CD4-positive, CD25-positive, alpha-beta regulatory T cell (primary cell): Measurements from ENCODE around the gene BGLAP. TPM values are rescaled to one million over a fixed set of nuclear protein-coding genes. Genes with fewer than 3 reads are reported as not detected.

Experiments
- ATAC-seq, 2 donors: fragments of 150-1000 bp; cut with Tn5 transposase; one replicate each; pipeline ENCODE4 v1.10.0; 2021; ENCODE audit warnings: low read depth in 2 of 2, moderate number of reproducible peaks in 2 of 2, moderate library complexity in 1 of 2
- DNase-seq, 3 donors: peaks; one replicate each; pipeline versions ENCODE4 v3.0.0 to v3.0.0-alpha.2; 2012 to 2022; ENCODE audit warnings: mixed read lengths in 1 of 3
- H3K27ac ChIP-seq: one replicate; pipeline ENCODE4 v1.7.0; 2013; ENCODE audit warnings: mild to moderate bottlenecking, low read length; ENCODE audit not compliant: insufficient read depth, poor library complexity, severe bottlenecking
- H3K27me3 ChIP-seq: one replicate; pipeline ENCODE4 v1.7.0; 2013; ENCODE audit warnings: low read length; ENCODE audit not compliant: control insufficient read depth, insufficient read depth
- H3K36me3 ChIP-seq: one replicate; pipeline ENCODE4 v1.7.0; 2013; ENCODE audit warnings: mild to moderate bottlenecking, low read length, moderate library complexity; ENCODE audit not compliant: control insufficient read depth, insufficient read depth
- H3K4me1 ChIP-seq: 2 replicates; pipeline ENCODE4 v1.7.0; 2013; ENCODE audit warnings: mild to moderate bottlenecking, low read length; ENCODE audit not compliant: insufficient read depth, control insufficient read depth, poor library complexity, severe bottlenecking
- H3K4me3 ChIP-seq: one replicate; pipeline ENCODE4 v1.7.0; 2013; ENCODE audit warnings: low read depth, mild to moderate bottlenecking, low read length, moderate library complexity
- H3K9me3 ChIP-seq, 2 experiments: 1 replicate in 1 of 2; 2 replicates in 1 of 2; pipeline ENCODE4 v1.7.0; 2013; ENCODE audit warnings: low read length in 2 of 2, mild to moderate bottlenecking in 1 of 2, moderate library complexity in 1 of 2; ENCODE audit not compliant: control insufficient read depth in 2 of 2
- H3K27ac Mint-ChIP-seq, 3 donors: one replicate each; pipeline ENCODE4 v1.8.0; 2020 to 2022; ENCODE audit warnings: mild to moderate bottlenecking in 3 of 3, mixed read lengths in 3 of 3, moderate library complexity in 2 of 3
- H3K27me3 Mint-ChIP-seq: one replicate; pipeline ENCODE4 v1.8.0; 2022; ENCODE audit warnings: mild to moderate bottlenecking, mixed read lengths
- H3K36me3 Mint-ChIP-seq: one replicate; pipeline ENCODE4 v1.8.0; 2020; ENCODE audit warnings: mixed read lengths
- H3K4me1 Mint-ChIP-seq, 4 donors: one replicate each; pipeline ENCODE4 v1.8.0; 2020 to 2022; ENCODE audit warnings: mixed read lengths in 4 of 4, mild to moderate bottlenecking in 1 of 4
- H3K4me3 Mint-ChIP-seq, 4 donors: one replicate each; pipeline ENCODE4 v1.8.0; 2020 to 2022; ENCODE audit warnings: mild to moderate bottlenecking in 4 of 4, mixed read lengths in 4 of 4, moderate library complexity in 3 of 4
- H3K9me3 Mint-ChIP-seq, 7 donors: one replicate each; pipeline ENCODE4 v1.8.0; 2020 to 2022; ENCODE audit warnings: mixed read lengths in 7 of 7, mild to moderate bottlenecking in 3 of 7, moderate library complexity in 2 of 7
- polyA plus RNA-seq, 4 donors: library from polyadenylated mRNA; unstranded; fragments of 300-500 nt; fragmentation: Illumina TruSeq; gene quantifications; one replicate each; pipeline ENCODE4 v1.2.3, GENCODE V29; 2021
- total RNA-seq: library from RNA; stranded (reverse); gene quantifications from one replicate; pipeline ENCODE4 v1.2.3, GENCODE V29; 2022

Gene BGLAP
- total and polyA plus RNA-seq, 5 donors from 2014 or later, result 1.1 TPM; not detected in 4

DNA sequence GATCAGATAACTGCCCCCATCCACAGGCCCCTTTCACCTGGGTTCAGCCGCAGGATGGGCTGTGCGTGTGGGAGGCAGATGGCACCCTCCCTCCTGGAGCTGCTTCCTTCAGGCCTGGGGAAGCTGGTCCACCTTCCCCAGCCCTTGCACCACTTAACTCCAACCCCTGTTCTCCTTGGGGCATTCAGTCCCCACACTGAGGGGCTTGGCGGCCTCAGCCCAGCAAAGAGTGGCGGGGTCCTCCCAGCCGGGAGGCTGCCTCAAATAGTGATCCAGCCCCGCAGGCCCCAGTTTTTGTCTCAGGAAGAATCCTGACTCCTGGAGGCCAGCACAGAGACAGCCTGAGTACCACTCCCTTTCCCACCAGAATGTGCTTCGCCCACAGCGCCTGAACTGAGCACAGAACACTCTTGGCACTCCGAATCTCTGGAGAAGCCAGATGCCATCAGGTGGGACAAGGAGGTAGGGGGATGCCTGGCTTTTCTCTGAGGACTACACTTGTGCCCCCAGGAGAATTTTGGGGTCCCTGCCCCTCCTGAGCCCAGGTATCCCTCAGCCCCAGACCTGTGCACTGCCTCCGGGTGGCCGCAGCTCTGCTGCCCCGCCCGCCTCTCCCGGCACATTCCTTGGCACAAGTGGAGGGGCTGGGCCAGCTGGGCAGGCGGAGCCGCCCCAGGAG lies 4.9 kb downstream of the BGLAP start:
- Histone ChIP-seq H3K4me1 (peaks cover 21% of the 10 kb centered on the region), H3K27me3 (no peaks in the 10 kb centered on the region), H3K36me3 (peaks cover 17% of the 10 kb centered on the region), H3K9me3 (no peaks in the 10 kb centered on the region), H3K4me3 (no peak overlapping the region), H3K27ac (no peak overlapping the region)
- Mint-ChIP-seq H3K4me1 (peaks cover 0 to 14% (median 11%) of the 10 kb centered on the region in 4 donors), H3K9me3 (no peaks in the 10 kb centered on the region), H3K27me3 (no peaks in the 10 kb centered on the region), H3K36me3 (no peaks in the 10 kb centered on the region), H3K4me3 (peak overlapping the region in 1 of 4 donors; percentile 38), H3K27ac (peak overlapping the region in 1 of 3 donors; percentile 79)
- ATAC-seq (no peak), DNase-seq (no peak)

DNA sequence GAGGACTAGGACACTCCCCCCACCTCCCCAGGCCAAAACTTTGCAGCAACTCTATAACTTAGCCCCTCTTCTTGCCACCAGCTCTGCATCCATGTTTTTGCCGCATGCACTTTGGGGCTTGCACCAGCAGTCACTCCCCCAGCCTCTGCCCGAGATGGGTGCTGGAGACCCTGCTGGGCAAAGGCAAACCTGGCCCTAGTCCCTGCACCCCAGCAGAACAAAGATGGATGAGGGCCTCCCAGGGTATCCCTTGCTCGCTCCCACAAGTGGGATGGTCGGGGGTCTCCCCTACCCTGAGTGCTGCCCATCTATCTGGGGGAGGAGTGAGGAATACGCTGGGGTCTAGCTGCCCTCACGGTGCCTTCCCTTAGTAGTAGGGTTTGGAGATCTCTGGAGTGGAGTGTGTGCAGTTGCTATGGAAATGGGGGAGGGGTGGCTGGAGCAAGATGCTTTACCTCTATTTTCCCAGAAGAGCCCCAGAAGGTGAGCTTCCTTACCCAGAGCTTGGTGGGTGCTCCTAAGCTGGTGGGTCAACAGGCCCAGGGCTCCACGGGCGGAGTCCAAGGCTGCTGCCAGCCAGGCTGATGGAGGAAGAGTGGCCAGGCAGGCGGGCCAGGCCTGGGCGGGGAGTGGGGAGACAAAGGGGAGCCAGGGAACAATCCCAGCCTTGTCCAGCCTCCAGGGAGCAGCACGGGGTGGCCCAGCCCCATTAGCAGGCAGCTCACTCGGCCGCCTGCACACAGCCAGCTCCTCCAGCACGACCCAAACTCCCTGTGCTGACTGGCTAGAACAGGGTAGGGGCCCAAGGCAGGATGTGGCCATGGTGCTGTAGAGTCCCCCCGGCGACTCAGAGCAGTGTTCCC lies 5.7 kb downstream of the BGLAP start, which contains the start of gene PAQR6:
PAQR6 (minus strand) TSS at position 597 of the 863 bp plus-strand sequence. CDS start 1,325 bp downstream, outside the sequence.
- no peak within 1 kb of the TSS for H3K27ac ChIP-seq
- Mint-ChIP-seq H3K27me3 (no peaks in the 10 kb centered on the region), H3K4me1 (peaks cover 0 to 16% (median 11%) of the 10 kb centered on the region in 4 donors), H3K9me3 (no peaks in the 10 kb centered on the region), H3K36me3 (peaks cover 2% of the 10 kb centered on the region), H3K27ac (peak within 1 kb of the TSS in 2 of 3 donors; percentile 43 to 76), H3K4me3 (peak within 1 kb of the TSS in 2 of 4 donors; percentile 54 to 85)
- no peak within 1 kb of the TSS for H3K4me3 ChIP-seq
- H3K4me1 ChIP-seq, result peaks cover 21% of the 10 kb centered on the region
- DNase-seq (no peak), ATAC-seq (no peak)
- no peaks in the 10 kb centered on the region for H3K27me3 ChIP-seq
- no peaks in the 10 kb centered on the region for H3K9me3 ChIP-seq
- H3K36me3 ChIP-seq, result peaks cover 25% of the 10 kb centered on the region

DNA sequence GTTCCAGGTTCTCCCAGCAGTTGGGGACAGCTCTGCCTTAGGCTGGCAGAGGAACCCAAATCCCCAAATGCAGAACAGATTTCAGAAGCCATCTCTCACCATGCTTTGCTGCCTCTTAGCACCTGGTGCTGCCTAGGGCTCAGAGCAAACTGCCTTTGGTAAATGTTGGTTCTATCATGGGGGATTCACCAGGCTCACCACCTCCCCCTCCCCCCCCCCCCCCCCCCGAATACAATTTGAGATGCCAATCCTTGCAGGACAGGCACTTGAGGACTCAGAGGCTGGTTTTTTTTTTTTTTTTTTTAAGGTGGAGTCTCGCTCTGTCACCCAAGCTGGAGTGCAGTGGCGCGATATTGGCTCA lies 6.3 kb downstream of the BGLAP start:
- no peaks in the 10 kb centered on the region for H3K27me3 ChIP-seq
- Mint-ChIP-seq H3K4me1 (peaks cover 0 to 18% (median 11%) of the 10 kb centered on the region in 4 donors), H3K4me3 (no peak overlapping the region), H3K36me3 (peaks cover 9% of the 10 kb centered on the region), H3K27me3 (no peaks in the 10 kb centered on the region), H3K27ac (no peak overlapping the region), H3K9me3 (no peaks in the 10 kb centered on the region)
- no peak overlapping the region for H3K27ac ChIP-seq
- no peak for DNase-seq
- H3K9me3 ChIP-seq, result no peaks in the 10 kb centered on the region
- H3K36me3 ChIP-seq, result peaks cover 31% of the 10 kb centered on the region
- peaks cover 21% of the 10 kb centered on the region for H3K4me1 ChIP-seq
- no peak overlapping the region for H3K4me3 ChIP-seq
- ATAC-seq, result no peak

DNA sequence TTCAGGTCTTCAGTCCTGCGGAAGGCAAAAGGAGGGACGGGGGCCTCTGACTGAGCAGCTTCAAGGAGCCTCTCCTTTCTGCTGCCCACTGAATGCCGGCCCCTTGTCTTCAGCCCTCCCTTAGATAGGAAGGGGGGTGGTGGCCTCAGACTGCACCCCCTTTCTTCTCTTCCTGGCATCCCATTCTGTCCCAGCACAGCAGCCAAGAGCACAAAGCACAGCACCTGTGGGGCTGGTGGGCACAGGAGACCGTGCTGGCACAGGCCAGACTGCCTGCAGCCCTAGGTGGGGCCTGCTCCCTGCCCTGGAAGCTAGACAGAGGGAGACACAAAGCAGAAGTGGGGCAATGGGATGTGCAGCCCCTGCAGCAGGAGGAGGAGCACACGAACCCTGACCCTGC lies 7.6 kb downstream of the BGLAP start:
- Histone ChIP-seq H3K4me3 (no peak overlapping the region), H3K9me3 (no peaks in the 10 kb centered on the region), H3K4me1 (peaks cover 21% of the 10 kb centered on the region), H3K27ac (no peak overlapping the region), H3K27me3 (no peaks in the 10 kb centered on the region), H3K36me3 (peaks cover 44% of the 10 kb centered on the region)
- ATAC-seq (no peak), DNase-seq (no peak)
- H3K4me1 Mint-ChIP-seq, result peaks cover 0 to 15% (median 11%) of the 10 kb centered on the region in 4 donors
- peak overlapping the region in 1 of 4 donors; percentile 85 for H3K4me3 Mint-ChIP-seq
- H3K27me3 Mint-ChIP-seq, result no peaks in the 10 kb centered on the region
- H3K27ac Mint-ChIP-seq, result no peak overlapping the region
- no peaks in the 10 kb centered on the region for H3K9me3 Mint-ChIP-seq
- peaks cover 18% of the 10 kb centered on the region for H3K36me3 Mint-ChIP-seq

DNA sequence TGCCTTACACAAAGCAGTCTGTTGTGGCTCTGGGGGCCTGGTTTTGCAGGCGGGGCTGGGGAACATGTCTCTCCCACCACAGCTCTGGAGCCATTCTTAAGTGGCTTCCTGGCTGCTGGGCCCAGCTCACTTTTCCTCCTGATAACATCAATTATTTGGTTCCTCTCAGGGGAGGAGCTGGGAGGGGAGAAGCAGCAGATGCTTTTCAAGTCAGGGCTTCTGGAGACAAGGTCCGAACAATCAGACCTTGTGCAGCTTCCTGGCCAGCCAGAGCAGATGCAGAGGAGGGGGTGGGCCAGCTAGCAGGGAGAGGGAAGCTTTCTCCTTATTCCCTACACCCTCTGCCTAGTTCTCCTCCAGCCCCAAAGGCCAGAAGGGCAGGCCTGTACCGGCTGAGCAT lies 9.5 kb downstream of the BGLAP start:
- Mint-ChIP-seq H3K4me1 (peaks cover 0 to 5% (median 2%) of the 10 kb centered on the region in 4 donors), H3K36me3 (peaks cover 25% of the 10 kb centered on the region), H3K9me3 (no peaks in the 10 kb centered on the region), H3K27me3 (no peaks in the 10 kb centered on the region), H3K27ac (peak overlapping the region in 1 of 3 donors; percentile 62), H3K4me3 (no peak overlapping the region)
- Histone ChIP-seq H3K27me3 (no peaks in the 10 kb centered on the region), H3K27ac (no peak overlapping the region), H3K36me3 (peaks cover 55% of the 10 kb centered on the region), H3K4me1 (peaks cover 3% of the 10 kb centered on the region), H3K4me3 (no peak overlapping the region), H3K9me3 (no peaks in the 10 kb centered on the region)
- no peak for DNase-seq
- ATAC-seq, result no peak

DNA sequence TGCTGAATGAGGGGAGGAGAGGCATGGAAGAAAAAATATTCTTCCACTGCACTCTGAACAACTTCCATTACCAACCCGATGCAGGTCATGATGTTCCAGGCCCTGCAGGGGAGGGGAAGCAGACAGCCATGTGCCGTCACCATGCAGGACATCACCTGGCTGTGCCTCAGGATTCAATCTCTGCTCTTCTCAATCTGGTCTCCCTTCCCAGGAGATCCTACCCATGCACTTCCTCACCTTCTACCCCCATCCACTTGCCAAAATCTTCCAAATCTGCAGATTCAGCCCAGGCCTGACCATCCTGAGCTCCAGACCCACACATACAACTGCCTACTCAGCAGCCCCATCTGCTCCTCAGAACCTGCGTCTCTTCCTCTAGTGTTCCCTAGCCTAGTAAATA lies 11.7 kb downstream of the BGLAP start:
- Mint-ChIP-seq H3K27ac (peak overlapping the region in 2 of 3 donors; percentile 30 to 57), H3K9me3 (no peaks in the 10 kb centered on the region), H3K4me1 (peaks cover 0 to 5% (median 2%) of the 10 kb centered on the region in 4 donors), H3K27me3 (no peaks in the 10 kb centered on the region), H3K4me3 (no peak overlapping the region), H3K36me3 (peaks cover 37% of the 10 kb centered on the region)
- H3K27me3 ChIP-seq, result no peaks in the 10 kb centered on the region
- ATAC-seq (no peak), DNase-seq (no peak)
- peaks cover 74% of the 10 kb centered on the region for H3K36me3 ChIP-seq
- H3K4me1 ChIP-seq, result no peaks in the 10 kb centered on the region
- H3K9me3 ChIP-seq, result no peaks in the 10 kb centered on the region
- H3K4me3 ChIP-seq, result no peak overlapping the region
- no peak overlapping the region for H3K27ac ChIP-seq

DNA sequence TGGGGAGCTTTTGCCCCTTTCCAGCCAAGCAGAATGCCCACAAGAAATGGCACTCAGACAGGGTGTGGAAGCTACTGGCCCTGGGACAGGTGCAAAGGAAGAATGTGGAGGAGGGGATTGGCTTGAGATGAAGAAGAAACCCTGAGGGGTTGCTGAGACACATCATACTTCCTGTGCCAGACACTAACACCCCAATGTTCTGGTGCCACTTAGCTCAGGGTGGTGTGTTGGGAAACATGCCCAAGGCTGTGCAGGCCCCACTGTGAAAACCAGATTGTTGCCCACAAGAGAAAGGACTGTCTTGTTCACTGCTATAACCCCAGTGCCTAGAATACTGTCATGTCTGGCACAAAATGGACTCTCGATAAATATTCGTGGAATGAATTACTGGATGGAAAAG lies 15.7 kb downstream of the BGLAP start:
- Mint-ChIP-seq H3K27me3 (no peaks in the 10 kb centered on the region), H3K4me3 (no peak overlapping the region), H3K9me3 (no peaks in the 10 kb centered on the region), H3K27ac (peak overlapping the region in 1 of 3 donors; percentile 14), H3K4me1 (peaks cover 0 to 3% (median 0%) of the 10 kb centered on the region in 4 donors), H3K36me3 (peaks cover 54% of the 10 kb centered on the region)
- Histone ChIP-seq H3K9me3 (no peaks in the 10 kb centered on the region), H3K27ac (no peak overlapping the region), H3K4me1 (no peaks in the 10 kb centered on the region), H3K27me3 (no peaks in the 10 kb centered on the region), H3K36me3 (peaks cover 86% of the 10 kb centered on the region), H3K4me3 (no peak overlapping the region)
- ATAC-seq, result no peak
- no peak for DNase-seq
